ENCODE measurements around the gene MAML3. TPM values are rescaled to one million over a fixed set of nuclear protein-coding genes. Genes with fewer than 3 reads are reported as not detected.
A peak's percentile ranks its signal among the peaks of the same experiment; 100 is the strongest.

MAML3 gene
- total RNA-seq, 1 donor from 2014 or later, result 5.8 TPM

GRCh38 chr4:139692309-139693012 lies 461.5 kb downstream of the MAML3 start:
- no peak for DNase-seq (ENCODE audit: low spot score)

- no peak for DNase-seq (ENCODE audit: low spot score)
These were observed 463.6 kb downstream of the MAML3 start for GRCh38 chr4:139690419-139690818.

DNA sequence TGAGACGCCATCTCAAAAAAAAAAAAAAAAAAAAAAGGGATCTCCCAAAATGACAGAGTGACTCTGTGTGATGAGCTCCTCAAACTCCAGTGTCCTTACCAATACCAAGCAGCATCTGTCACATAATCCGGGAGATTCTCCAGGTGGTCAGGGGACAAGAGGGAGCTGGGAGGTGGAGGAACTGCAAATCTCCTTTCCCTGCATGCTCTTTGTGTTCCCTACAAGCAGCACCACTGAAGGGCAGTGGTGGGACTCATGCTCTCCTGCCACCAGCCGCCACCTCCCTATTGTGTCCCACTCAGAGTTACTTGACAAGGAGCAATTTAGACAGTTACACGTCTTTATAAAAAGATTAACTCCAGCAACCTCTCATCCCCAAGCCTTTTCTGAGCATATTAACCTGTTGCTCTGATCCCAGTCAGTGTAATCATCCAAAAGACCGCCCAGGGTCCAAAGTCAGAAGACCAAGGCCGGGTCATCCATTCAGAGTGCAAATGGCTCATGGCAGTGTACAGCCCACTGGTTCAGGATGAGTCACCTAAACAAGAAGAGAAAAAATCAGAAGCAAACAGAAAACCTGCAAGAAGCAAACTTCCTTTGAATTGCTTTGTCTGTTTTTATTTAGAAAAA lies 464.8 kb downstream of the MAML3 start:
- DNase-seq (ENCODE audit: low spot score), result no peak

GRCh38 chr4:139686988-139687387 lies 467.0 kb downstream of the MAML3 start:
- no peak for DNase-seq (ENCODE audit: low spot score)

GRCh38 chr4:139686130-139686529 lies 467.9 kb downstream of the MAML3 start:
- DNase-seq (ENCODE audit: low spot score), result peak; percentile 61

DNA sequence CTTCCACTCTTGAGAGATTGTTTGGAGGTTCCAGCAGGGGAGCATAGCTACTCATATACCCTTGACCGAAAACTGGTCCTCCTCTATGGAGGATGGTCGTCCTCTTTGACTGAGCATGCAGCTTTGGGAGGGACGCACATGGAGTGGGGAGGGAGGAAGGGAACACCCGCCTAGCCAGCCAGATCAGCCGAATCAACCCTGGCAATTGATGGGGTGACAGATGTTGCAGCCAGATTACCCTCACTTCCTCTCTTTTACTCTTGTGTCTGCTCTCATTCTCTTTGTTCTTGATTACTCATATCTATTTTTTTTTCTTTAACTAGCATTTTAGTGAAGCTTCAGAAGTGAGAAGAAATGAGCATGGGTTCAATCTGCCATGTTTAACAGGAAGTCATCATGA lies 468.8 kb downstream of the MAML3 start:
- no peak for DNase-seq (ENCODE audit: low spot score)

- DNase-seq (ENCODE audit: low spot score), result no peak
These were observed 469.6 kb downstream of the MAML3 start for GRCh38 chr4:139684351-139684750.

GRCh38 chr4:139682741-139683151 lies 471.2 kb downstream of the MAML3 start:
- DNase-seq (ENCODE audit: low spot score), result peak; percentile 79

DNA sequence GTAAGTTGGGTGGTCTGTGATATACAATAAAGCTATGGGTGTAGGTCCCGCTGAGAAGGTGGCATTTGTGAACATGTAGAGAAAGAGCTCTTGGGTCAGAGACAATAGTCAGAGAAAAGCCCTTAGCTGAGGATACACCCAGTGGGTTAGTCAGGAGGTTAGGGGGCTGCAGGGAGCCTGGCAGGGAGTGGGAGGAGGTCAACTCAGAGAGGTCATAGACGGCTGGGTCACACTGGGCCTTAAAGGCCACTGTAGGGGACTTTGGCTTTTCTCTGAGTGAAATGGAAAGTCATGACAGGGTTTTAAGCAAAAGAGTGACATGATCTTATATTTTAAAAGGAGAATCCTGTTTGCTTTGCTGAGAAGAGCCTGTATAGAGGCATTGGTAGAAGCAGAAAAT lies 471.7 kb downstream of the MAML3 start:
- DNase-seq (ENCODE audit: low spot score), result no peak

GRCh38 chr4:139676913-139677585 lies 476.9 kb downstream of the MAML3 start:
- DNase-seq (ENCODE audit: low spot score), result no peak

DNA sequence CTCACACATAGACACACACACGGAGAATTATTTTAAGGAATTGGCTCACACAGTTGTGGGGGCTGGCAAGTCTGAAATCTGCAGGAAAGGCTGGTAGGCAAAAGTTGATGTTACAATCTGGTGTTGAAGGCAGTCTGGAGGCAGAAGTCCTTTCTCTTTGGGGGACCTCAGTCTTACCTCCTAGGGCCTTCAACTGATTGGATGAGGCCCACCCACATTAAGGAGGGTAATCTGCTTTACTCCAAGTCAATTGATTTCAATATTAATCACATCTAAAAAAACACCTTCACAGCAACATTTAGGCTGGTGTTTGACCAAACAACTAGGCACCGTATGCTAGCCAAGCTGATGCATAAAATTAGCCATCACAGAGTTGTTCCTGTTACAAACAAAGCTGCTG lies 477.6 kb downstream of the MAML3 start:
- DNase-seq (ENCODE audit: low spot score), result no peak

- DNase-seq (ENCODE audit: low spot score), result no peak
These were observed 478.3 kb downstream of the MAML3 start for GRCh38 chr4:139675651-139676050.

DNA sequence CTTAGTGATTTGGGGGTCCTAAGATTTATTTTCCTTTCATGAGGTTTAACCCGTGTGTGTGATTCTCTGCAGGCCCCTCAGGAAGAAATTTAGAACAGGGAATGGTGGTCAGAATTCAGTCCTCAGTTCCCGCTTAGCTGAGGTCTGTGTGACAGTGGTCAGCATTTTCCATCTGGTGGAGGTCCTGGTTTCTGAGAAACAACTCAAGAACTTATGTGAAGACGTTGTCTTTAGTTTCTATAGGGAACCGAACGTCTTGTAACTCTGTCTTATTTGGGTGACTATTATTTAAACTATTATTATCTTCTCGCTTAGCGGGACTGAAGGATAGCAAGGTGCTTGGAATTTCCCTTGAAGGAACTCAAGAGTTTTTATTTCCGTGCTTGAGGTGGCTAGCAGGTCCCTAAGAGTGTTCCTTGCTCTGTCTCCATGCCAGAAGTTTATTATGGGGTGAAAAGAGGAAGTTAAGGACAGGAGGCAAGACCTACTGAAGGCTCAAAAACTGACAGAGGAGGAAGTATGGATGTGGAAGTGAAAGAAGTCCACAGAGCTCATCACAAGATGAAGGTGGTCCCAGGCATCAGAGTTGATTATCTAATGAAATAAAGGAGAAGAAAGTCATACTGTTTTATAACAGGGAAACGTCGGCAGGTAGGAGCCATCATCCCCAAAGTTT lies 479.0 kb downstream of the MAML3 start:
- DNase-seq (ENCODE audit: low spot score), result peak; percentile 54

DNA sequence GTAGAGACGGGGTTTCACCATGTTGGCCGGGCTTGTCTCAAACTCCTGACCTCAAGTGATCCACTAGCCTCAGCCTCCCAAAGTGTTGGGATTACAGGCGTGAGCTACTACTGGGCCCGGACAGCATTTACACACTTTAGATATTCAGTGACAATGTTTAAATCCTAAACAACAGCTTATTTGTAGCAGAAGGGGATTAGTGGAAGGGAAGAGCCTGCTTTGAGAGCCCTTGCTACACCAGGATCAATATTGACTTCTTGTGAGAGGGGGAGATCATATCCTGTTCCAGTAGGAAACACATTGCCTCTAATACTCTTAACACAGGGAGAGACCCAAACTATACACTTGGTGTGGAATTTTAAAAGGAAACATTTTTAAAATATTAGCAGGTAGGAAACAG lies 481.3 kb downstream of the MAML3 start:
- DNase-seq (ENCODE audit: low spot score), result no peak

DNA sequence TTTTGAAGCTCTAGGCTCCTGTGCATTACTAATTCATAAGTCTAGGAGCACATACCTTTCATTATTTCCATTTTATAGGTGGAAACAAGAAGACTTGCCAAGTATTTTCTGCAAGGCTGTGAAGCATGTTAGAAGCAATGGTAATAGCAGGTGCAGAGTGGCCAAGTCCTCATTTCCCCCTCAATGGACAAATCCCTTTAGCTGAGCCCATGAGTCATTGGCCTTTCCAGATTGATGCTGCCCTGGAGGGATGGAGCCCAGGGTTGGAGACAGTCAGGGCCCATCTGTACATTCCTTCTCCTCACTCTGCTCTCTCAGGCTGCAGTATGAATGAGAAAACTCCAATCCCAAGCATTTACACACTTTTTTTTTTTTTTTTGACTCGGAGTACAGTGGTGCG lies 481.8 kb downstream of the MAML3 start:
- DNase-seq (ENCODE audit: low spot score), result no peak

GRCh38 chr4:139670775-139671174 lies 483.2 kb downstream of the MAML3 start:
- no peak for DNase-seq (ENCODE audit: low spot score)

GRCh38 chr4:139669890-139670289 lies 484.1 kb downstream of the MAML3 start:
- DNase-seq (ENCODE audit: low spot score), result no peak

- no peak for DNase-seq (ENCODE audit: low spot score)
These were observed 484.6 kb downstream of the MAML3 start for GRCh38 chr4:139669335-139669734.

DNA sequence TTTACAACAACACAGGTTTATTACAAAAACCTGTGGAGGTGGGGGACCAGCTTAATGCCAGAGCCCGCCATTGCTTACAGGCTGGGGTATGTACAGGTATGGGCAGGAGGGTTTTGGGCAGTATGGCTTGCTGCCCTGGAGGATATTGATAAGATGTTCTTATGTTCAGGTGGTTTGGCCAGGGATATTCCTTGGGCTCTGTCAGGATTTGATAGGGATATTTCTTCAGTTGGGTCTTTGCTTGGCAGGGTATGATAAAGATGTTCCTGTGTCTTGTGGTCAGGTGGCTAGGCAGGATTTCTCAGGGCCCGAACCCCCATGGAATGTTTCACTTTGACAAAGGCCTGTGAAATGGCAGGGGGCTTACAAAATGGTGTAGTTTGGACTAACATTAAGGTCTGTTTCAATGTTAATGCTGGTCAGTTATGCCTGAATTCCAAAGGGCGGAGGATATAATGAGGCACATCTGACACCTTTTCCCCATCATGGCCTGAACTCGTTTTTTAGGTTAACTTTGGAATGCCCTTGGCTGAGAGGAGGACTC lies 485.3 kb downstream of the MAML3 start:
- DNase-seq (ENCODE audit: low spot score), result no peak

- DNase-seq (ENCODE audit: low spot score), result no peak
These were observed 485.9 kb downstream of the MAML3 start for GRCh38 chr4:139668036-139668435.
